ENCODE results near the gene GADD45A. TPM values are rescaled to one million over a fixed set of nuclear protein-coding genes. Genes with fewer than 3 reads are reported as not detected.

GADD45A gene
- total and polyA plus RNA-seq, 5 donors from 2014 or later: 24.0 to 98.8 (median 33.5) TPM

GRCh38 chr1:67647036-67647798 lies 37.8 kb upstream of the GADD45A start:
- no peak for ATAC-seq (ENCODE audit: low read depth in 2 of 2)

GRCh38 chr1:67647814-67648358 lies 37.1 kb upstream of the GADD45A start:
- no peaks in the 10 kb centered on the region for H3K9me3 ChIP-seq (ENCODE audit: control insufficient read depth in 2 of 2, low read length in 2 of 2)
- H3K4me1 ChIP-seq (ENCODE audit: control insufficient read depth, insufficient read depth, low read length, poor library complexity, severe bottlenecking): no peaks in the 10 kb centered on the region
- H3K4me1 Mint-ChIP-seq: no peaks in the 10 kb centered on the region

More at GRCh38 chr1:67647036-67647798, 37.8 kb upstream of the GADD45A start:
- DNase-seq: no peak
- Mint-ChIP-seq H3K9me3 (no peaks in the 10 kb centered on the region), H3K4me3 (no peak overlapping the region), H3K36me3 (no peaks in the 10 kb centered on the region), H3K27ac (no peak overlapping the region), H3K4me1 (no peaks in the 10 kb centered on the region), H3K27me3 (peaks cover 4% of the 10 kb centered on the region)
- Histone ChIP-seq H3K4me3 (ENCODE audit: low read depth, low read length) (no peak overlapping the region), H3K9me3 (ENCODE audit: control insufficient read depth in 2 of 2, low read length in 2 of 2) (no peaks in the 10 kb centered on the region), H3K27ac (ENCODE audit: insufficient read depth, low read length, poor library complexity, severe bottlenecking) (no peak overlapping the region), H3K27me3 (ENCODE audit: control insufficient read depth, insufficient read depth, low read length) (no peaks in the 10 kb centered on the region), H3K4me1 (ENCODE audit: control insufficient read depth, insufficient read depth, low read length, poor library complexity, severe bottlenecking) (no peaks in the 10 kb centered on the region), H3K36me3 (ENCODE audit: control insufficient read depth, insufficient read depth, low read length) (no peaks in the 10 kb centered on the region)

GRCh38 chr1:67648582-67649326 lies 36.2 kb upstream of the GADD45A start:
- no peak for ATAC-seq (ENCODE audit: low read depth in 2 of 2)
- no peaks in the 10 kb centered on the region for H3K27me3 ChIP-seq (ENCODE audit: control insufficient read depth, insufficient read depth, low read length)
- no peak overlapping the region for H3K27ac ChIP-seq (ENCODE audit: insufficient read depth, low read length, poor library complexity, severe bottlenecking)
- no peaks in the 10 kb centered on the region for H3K4me1 ChIP-seq (ENCODE audit: control insufficient read depth, insufficient read depth, low read length, poor library complexity, severe bottlenecking)
- Mint-ChIP-seq H3K27me3 (peaks cover 4% of the 10 kb centered on the region), H3K36me3 (no peaks in the 10 kb centered on the region), H3K4me1 (peaks cover 0 to 5% (median 0%) of the 10 kb centered on the region in 4 donors), H3K27ac (no peak overlapping the region), H3K4me3 (no peak overlapping the region), H3K9me3 (no peaks in the 10 kb centered on the region)
- H3K4me3 ChIP-seq (ENCODE audit: low read depth, low read length): no peak overlapping the region
- H3K9me3 ChIP-seq (ENCODE audit: control insufficient read depth in 2 of 2, low read length in 2 of 2): no peaks in the 10 kb centered on the region
- DNase-seq: no peak
- H3K36me3 ChIP-seq (ENCODE audit: control insufficient read depth, insufficient read depth, low read length): no peaks in the 10 kb centered on the region

More at GRCh38 chr1:67647814-67648358, 37.1 kb upstream of the GADD45A start:
- H3K9me3 Mint-ChIP-seq: no peaks in the 10 kb centered on the region
- Histone ChIP-seq H3K36me3 (ENCODE audit: control insufficient read depth, insufficient read depth, low read length) (no peaks in the 10 kb centered on the region), H3K4me3 (ENCODE audit: low read depth, low read length) (no peak overlapping the region), H3K27ac (ENCODE audit: insufficient read depth, low read length, poor library complexity, severe bottlenecking) (no peak overlapping the region), H3K27me3 (ENCODE audit: control insufficient read depth, insufficient read depth, low read length) (no peaks in the 10 kb centered on the region)
- ATAC-seq (ENCODE audit: low read depth in 2 of 2) (no peak), DNase-seq (no peak)
- H3K27ac Mint-ChIP-seq: no peak overlapping the region
- H3K27me3 Mint-ChIP-seq: peaks cover 3% of the 10 kb centered on the region
- no peak overlapping the region for H3K4me3 Mint-ChIP-seq
- no peaks in the 10 kb centered on the region for H3K36me3 Mint-ChIP-seq

GRCh38 chr1:67650061-67650460 lies 34.9 kb upstream of the GADD45A start:
- no peak overlapping the region for H3K4me3 Mint-ChIP-seq

GRCh38 chr1:67651031-67651430 lies 34.0 kb upstream of the GADD45A start:
- Mint-ChIP-seq H3K4me1 (peaks cover 0 to 5% (median 0%) of the 10 kb centered on the region in 4 donors), H3K4me3 (no peak overlapping the region), H3K27me3 (peaks cover 4% of the 10 kb centered on the region), H3K27ac (peak overlapping the region in 1 of 3 donors; percentile 33), H3K36me3 (no peaks in the 10 kb centered on the region), H3K9me3 (no peaks in the 10 kb centered on the region)
- no peaks in the 10 kb centered on the region for H3K4me1 ChIP-seq (ENCODE audit: control insufficient read depth, insufficient read depth, low read length, poor library complexity, severe bottlenecking)
- ATAC-seq (ENCODE audit: low read depth in 2 of 2) (no peak), DNase-seq (no peak)
- H3K4me3 ChIP-seq (ENCODE audit: low read depth, low read length): no peak overlapping the region
- no peak overlapping the region for H3K27ac ChIP-seq (ENCODE audit: insufficient read depth, low read length, poor library complexity, severe bottlenecking)
- H3K36me3 ChIP-seq (ENCODE audit: control insufficient read depth, insufficient read depth, low read length): no peaks in the 10 kb centered on the region
- H3K27me3 ChIP-seq (ENCODE audit: control insufficient read depth, insufficient read depth, low read length): no peaks in the 10 kb centered on the region
- no peaks in the 10 kb centered on the region for H3K9me3 ChIP-seq (ENCODE audit: control insufficient read depth in 2 of 2, low read length in 2 of 2)

More at GRCh38 chr1:67650061-67650460, 34.9 kb upstream of the GADD45A start:
- no peak for DNase-seq
- no peak for ATAC-seq (ENCODE audit: low read depth in 2 of 2)
- Histone ChIP-seq H3K36me3 (ENCODE audit: control insufficient read depth, insufficient read depth, low read length) (no peaks in the 10 kb centered on the region), H3K27me3 (ENCODE audit: control insufficient read depth, insufficient read depth, low read length) (no peaks in the 10 kb centered on the region), H3K4me1 (ENCODE audit: control insufficient read depth, insufficient read depth, low read length, poor library complexity, severe bottlenecking) (no peaks in the 10 kb centered on the region), H3K4me3 (ENCODE audit: low read depth, low read length) (no peak overlapping the region), H3K9me3 (ENCODE audit: control insufficient read depth in 2 of 2, low read length in 2 of 2) (no peaks in the 10 kb centered on the region), H3K27ac (ENCODE audit: insufficient read depth, low read length, poor library complexity, severe bottlenecking) (no peak overlapping the region)
- peaks cover 0 to 5% (median 0%) of the 10 kb centered on the region in 4 donors for H3K4me1 Mint-ChIP-seq
- H3K9me3 Mint-ChIP-seq: no peaks in the 10 kb centered on the region
- peaks cover 4% of the 10 kb centered on the region for H3K27me3 Mint-ChIP-seq
- H3K36me3 Mint-ChIP-seq: no peaks in the 10 kb centered on the region
- no peak overlapping the region for H3K27ac Mint-ChIP-seq

- Mint-ChIP-seq H3K27ac (no peak overlapping the region), H3K36me3 (no peaks in the 10 kb centered on the region), H3K4me1 (peaks cover 0 to 5% (median 0%) of the 10 kb centered on the region in 4 donors), H3K9me3 (peaks cover 0 to 1% (median 0%) of the 10 kb centered on the region in 7 donors), H3K4me3 (no peak overlapping the region), H3K27me3 (peaks cover 10% of the 10 kb centered on the region)
- Histone ChIP-seq H3K4me3 (ENCODE audit: low read depth, low read length) (no peak overlapping the region), H3K27me3 (ENCODE audit: control insufficient read depth, insufficient read depth, low read length) (no peaks in the 10 kb centered on the region), H3K27ac (ENCODE audit: insufficient read depth, low read length, poor library complexity, severe bottlenecking) (no peak overlapping the region), H3K36me3 (ENCODE audit: control insufficient read depth, insufficient read depth, low read length) (no peaks in the 10 kb centered on the region), H3K9me3 (ENCODE audit: control insufficient read depth in 2 of 2, low read length in 2 of 2) (no peaks in the 10 kb centered on the region), H3K4me1 (ENCODE audit: control insufficient read depth, insufficient read depth, low read length, poor library complexity, severe bottlenecking) (no peaks in the 10 kb centered on the region)
- no peak for DNase-seq
- no peak for ATAC-seq (ENCODE audit: low read depth in 2 of 2)
These were observed 32.2 kb upstream of the GADD45A start for GRCh38 chr1:67652800-67653199.

- peaks cover 2% of the 10 kb centered on the region for H3K27me3 ChIP-seq (ENCODE audit: control insufficient read depth, insufficient read depth, low read length)
- ATAC-seq (ENCODE audit: low read depth in 2 of 2): no peak
- Mint-ChIP-seq H3K36me3 (no peaks in the 10 kb centered on the region), H3K27ac (no peak overlapping the region), H3K9me3 (peaks cover 0 to 1% (median 0%) of the 10 kb centered on the region in 7 donors), H3K27me3 (peaks cover 10% of the 10 kb centered on the region), H3K4me1 (peaks cover 0 to 5% (median 0%) of the 10 kb centered on the region in 4 donors), H3K4me3 (no peak overlapping the region)
- H3K4me3 ChIP-seq (ENCODE audit: low read depth, low read length): no peak overlapping the region
- H3K36me3 ChIP-seq (ENCODE audit: control insufficient read depth, insufficient read depth, low read length): no peaks in the 10 kb centered on the region
- H3K27ac ChIP-seq (ENCODE audit: insufficient read depth, low read length, poor library complexity, severe bottlenecking): no peak overlapping the region
- H3K9me3 ChIP-seq (ENCODE audit: control insufficient read depth in 2 of 2, low read length in 2 of 2): no peaks in the 10 kb centered on the region
- DNase-seq: no peak
- no peaks in the 10 kb centered on the region for H3K4me1 ChIP-seq (ENCODE audit: control insufficient read depth, insufficient read depth, low read length, poor library complexity, severe bottlenecking)
These were observed 31.7 kb upstream of the GADD45A start for GRCh38 chr1:67653304-67653703.

All from CD4-positive, CD25-positive, alpha-beta regulatory T cell (primary cell).